ENCODE measurements around the gene MPHOSPH9.
"Not testable (repeated sequence)": the region's sequence is repeated elsewhere in the genome, so short reads cannot be mapped to it uniquely, and the experiment has no call there.

The MPHOSPH9 gene

GRCh38 chr12:123261196-123261595 is 28.3 kb upstream of the MPHOSPH9 start:
- DNase-seq (ENCODE audit: extremely low read depth in 1 of 2, low read depth in 1 of 2) = no peak

GRCh38 chr12:123260081-123260480 is 27.1 kb upstream of the MPHOSPH9 start:
- DNase-seq (ENCODE audit: extremely low read depth in 1 of 2, low read depth in 1 of 2) = no peak

DNA sequence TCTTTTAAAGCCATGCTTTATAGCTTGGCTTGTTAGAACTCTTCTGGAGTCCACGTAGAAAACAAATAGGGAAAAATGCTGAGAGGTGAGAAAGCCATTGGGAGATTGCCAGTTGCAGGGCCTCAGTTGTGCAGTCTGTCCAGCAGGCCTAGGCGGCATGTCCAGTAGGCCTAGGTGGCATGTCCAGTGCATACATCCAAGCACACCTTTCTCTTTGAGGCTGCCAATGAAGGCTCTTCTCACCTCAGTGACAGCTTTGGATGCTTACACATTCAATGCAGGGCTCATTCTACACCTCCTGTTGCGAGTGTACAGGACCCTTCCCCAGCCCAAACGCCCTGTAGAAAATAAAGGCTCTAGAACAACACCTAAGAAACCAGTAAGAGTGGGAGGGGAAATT is 25.7 kb upstream of the MPHOSPH9 start:
- DNase-seq (ENCODE audit: extremely low read depth in 1 of 2, low read depth in 1 of 2) = no peak

- DNase-seq (ENCODE audit: extremely low read depth in 1 of 2, low read depth in 1 of 2) = no peak
Measured at GRCh38 chr12:123254853-123255446, 22.0 kb upstream of the MPHOSPH9 start.

DNA sequence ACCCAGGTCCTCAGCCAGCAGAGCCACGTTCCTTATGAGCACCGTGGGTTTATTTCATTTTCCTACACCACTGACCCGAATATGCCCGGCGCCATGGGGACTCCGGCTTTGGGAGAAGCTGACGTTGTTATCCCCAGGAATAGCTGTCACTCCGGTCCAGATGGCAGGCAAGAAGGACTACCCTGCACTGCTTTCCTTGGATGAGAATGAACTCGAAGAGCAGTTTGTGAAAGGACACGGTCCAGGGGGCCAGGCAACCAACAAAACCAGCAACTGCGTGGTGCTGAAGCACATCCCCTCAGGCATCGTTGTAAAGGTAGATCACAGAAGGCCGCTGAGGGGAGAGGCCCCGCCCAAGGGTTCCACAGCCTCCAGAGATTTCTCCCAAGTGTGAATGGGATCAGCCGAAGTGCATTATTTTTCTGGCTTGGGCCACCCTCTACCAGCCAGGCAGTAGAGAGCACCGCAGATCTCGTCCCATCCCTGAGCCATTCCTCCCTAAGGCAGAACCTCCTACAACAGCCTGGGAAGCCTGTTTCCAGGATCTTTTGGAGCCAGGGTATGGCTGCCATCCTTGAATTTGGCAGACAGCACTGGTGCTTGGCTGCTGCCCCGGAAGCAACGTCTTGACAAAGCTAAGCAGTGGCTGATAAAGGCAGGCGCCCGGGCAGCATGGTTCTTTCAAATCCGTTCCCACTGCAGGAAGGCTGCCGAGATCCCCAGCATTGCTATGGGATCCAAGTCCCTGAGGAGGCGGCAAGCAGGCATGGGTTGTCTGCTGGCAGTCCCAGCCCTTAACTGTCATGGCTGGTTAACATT is 20.9 kb upstream of the MPHOSPH9 start:
- DNase-seq (ENCODE audit: extremely low read depth in 1 of 2, low read depth in 1 of 2) = no peak

- DNase-seq (ENCODE audit: extremely low read depth in 1 of 2, low read depth in 1 of 2) = not testable (repeated sequence)
Measured at GRCh38 chr12:123252365-123252764, 19.4 kb upstream of the MPHOSPH9 start.

GRCh38 chr12:123251403-123252076 is 18.6 kb upstream of the MPHOSPH9 start:
- DNase-seq (ENCODE audit: extremely low read depth in 1 of 2, low read depth in 1 of 2) = no peak

DNA sequence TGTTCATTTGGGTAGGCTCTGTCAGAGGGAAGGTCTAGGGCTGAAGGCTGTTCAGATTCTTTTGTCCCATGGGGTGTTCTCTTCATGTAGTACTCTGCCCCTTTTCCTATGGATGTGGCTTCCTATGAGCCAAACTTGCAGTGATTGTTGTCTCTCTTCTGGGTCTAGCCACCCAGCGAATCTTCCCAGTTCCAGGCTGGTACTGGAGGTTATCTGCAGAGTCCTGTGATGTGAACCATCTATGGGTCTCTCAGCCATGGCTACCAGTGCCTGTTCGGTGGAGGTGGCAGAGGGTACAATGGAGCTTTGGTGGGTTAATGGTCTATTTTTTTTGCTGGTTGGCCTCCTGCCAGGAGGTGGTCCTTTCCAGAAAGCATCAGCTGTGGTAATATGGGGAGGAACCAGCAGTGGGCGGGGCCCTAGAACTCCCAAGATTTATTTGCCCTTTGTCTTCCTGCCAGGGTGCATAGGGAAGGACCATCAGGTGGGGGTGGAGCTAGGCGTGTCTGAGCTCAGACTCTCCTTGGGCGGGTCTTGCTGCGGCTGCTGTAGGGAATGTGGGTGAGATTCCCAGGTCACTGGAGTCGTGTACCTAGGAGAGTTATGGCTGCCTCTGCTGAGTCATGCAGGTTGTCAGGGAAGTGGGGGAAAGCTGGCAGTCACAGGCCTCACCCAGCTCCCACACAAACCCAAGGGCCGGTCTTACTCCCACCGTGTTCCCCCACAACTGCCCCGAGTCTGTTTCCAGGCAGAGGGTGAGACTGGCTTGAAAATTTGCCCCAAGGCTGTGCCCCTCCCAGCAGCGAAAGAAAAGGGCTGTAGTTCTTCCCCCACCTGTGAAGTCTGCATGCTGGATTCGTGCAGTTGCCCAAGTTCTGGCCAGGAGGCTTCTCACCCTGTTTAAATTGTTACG is 17.8 kb upstream of the MPHOSPH9 start:
- DNase-seq (ENCODE audit: extremely low read depth in 1 of 2, low read depth in 1 of 2) = no peak

- DNase-seq (ENCODE audit: extremely low read depth in 1 of 2, low read depth in 1 of 2) = not testable (repeated sequence)
Measured at GRCh38 chr12:123248996-123249741, 16.2 kb upstream of the MPHOSPH9 start.

- DNase-seq (ENCODE audit: extremely low read depth in 1 of 2, low read depth in 1 of 2) = not testable (repeated sequence)
Measured at GRCh38 chr12:123248129-123248528, 15.2 kb upstream of the MPHOSPH9 start.

DNA sequence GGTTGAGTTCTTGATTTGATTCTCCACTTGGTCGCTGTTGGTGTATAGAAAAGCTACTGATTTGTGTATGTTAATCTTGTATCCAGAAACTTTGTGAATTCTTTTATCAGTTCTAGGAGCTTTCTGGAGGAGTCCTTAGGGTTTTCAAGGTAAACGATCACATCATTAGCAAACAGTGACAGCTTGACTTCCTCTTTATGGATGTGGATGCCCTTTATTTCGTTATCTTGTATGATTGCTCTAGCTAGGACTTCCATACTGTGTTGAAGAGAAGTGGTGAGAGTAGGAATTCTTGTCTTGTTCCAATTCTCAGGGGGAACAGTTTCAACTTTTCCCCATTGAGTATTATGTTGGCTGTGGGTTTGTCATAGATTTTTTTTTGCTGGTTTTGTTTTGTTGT is 12.7 kb upstream of the MPHOSPH9 start:
- no peak for DNase-seq (ENCODE audit: extremely low read depth in 1 of 2, low read depth in 1 of 2)

DNA sequence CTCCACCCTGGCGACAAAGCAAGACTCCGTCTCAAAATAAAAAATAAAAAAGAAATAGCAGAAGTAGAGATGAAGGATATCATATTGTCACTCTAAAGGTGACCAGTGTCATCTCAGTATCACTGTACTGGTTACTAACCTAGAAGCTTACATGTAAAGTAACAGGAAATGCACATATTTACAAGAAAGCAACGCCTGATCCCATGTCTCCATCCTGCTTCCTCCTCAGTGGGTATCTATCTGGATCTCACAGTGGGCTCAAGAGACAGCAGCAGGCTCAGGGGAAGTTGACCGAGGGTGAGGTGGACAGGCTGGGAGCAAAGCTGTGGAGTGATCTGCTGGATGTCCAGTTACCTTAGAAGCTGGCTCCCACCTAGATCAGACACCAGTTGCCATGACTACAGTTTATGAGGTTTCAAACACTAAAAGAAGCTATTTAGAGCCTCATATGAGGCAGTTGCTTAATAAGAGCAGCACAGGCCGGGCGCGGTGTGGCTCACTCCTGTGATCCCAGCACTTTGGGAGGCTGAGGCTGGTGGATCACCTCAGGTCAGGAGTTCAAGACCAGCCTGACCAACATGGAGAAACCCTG is 10.8 kb upstream of the MPHOSPH9 start:
- DNase-seq (ENCODE audit: extremely low read depth in 1 of 2, low read depth in 1 of 2) = no peak

- DNase-seq (ENCODE audit: extremely low read depth in 1 of 2, low read depth in 1 of 2) = no peak
Measured at GRCh38 chr12:123242116-123242904, 9.4 kb upstream of the MPHOSPH9 start.

DNA sequence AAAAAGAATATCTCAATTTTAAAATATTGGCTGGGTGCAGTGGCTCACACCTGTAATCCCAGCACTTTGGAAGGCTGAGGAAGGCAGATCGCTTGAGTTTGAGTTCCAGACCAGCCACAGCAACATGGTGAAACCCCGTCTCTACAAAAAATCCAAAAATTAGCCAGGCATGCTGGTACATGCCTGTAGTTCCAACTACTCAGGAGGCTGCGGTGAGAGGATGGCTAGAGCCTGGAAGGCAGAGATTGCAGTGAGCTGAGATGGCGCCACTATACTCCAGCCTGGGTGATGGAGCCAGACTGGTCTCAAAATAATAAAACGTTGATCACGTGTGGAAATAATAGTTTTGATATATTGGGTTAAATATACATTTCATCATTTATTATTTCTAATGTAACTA is 6.0 kb upstream of the MPHOSPH9 start:
- no peak for DNase-seq (ENCODE audit: extremely low read depth in 1 of 2, low read depth in 1 of 2)

DNA sequence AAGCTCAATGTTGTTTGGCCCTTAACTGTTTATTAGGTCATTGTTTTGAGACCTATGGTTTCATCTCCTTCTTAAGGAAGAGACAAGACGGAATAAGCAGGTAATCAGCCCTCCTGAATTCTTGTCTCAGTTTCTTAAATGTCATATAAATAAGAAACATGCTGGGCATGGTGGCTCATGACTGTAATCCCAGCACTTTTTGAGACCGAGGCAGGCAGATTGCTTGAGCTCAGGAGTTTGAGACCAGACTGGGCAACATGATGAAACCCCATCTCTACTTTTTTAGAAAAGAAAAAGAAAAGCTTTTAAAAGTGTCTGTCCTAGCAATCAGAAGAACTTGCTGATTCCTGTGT is 5.4 kb upstream of the MPHOSPH9 start:
- DNase-seq (ENCODE audit: extremely low read depth in 1 of 2, low read depth in 1 of 2) = no peak

DNA sequence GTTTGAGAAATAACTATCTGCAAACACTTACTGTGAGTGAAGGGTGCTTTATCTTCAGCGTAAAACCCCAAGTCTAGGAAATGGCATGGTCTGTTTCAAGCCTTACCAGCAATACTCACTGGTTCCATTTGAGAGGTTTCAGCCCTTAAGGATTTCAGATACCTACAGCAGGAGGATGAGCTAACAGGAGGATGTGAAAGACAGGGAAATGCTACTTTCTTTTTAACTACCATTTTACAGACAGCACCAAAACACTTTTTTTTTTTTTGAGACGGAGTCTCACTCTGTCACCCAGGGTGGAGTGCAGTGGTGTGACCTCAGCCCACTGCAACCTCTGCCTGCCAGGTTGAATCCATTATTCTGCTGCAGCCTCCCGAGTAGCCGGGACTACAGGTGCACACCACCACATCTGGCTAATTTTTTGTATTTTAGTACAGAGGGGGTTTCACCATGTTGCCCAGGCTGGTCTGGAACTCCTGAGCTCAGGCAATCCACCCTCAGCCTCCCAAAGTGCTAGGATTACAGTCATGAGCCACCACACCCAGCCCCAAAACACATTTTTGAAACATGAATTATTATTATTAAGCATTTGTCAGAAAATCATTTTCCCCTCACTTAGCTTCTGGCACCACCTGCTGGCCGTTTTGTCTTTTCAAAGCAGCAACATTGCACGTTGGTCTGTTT is 4.8 kb upstream of the MPHOSPH9 start:
- DNase-seq (ENCODE audit: extremely low read depth in 1 of 2, low read depth in 1 of 2) = peak in 1 of 2 donors; percentile 42

DNA sequence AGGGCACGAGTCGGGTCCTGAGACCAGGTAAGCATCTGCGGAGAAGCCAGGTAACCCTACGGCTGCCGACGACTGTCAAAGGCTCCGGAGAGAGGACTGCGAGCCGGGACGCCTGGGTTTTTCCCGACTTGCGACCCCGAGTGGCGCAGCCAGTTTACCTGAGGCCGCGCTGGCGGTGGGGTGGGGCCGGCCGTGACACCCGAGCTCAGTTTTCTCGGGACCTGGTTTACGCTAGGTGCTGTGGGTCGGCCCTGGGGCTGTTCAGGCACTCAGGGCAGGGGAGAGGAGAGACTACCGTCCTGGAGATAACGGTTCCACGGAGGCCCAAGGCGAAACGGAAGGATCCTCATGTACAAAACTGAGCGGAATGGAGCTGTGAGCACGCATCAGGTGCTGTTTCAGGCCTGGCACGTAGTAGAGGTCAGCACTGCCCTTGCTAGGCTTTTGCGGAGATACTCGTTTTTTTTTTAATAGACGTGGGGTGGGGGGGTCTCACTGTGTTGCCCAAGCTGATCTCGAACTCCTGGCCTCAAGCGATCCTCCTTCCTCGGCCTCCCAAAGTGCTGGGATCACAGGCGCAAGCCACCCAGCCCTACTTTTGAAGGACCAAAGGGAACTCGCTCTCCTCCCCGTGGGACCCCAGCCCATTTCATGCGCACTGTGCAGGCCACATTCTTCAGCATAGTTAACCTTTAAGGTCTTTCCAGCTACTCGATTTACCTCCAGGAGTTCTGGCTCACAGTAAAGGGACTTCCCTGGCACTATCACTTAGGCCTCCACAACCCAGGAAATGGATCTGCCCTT is 766 bp upstream of the MPHOSPH9 start:
- DNase-seq (ENCODE audit: extremely low read depth in 1 of 2, low read depth in 1 of 2) = no peak

- DNase-seq (ENCODE audit: extremely low read depth in 1 of 2, low read depth in 1 of 2) = no peak
Measured at GRCh38 chr12:123232472-123232806, 502 bp downstream of the MPHOSPH9 start.

Measured in stimulated activated CD8-positive, alpha-beta memory T cell treated with anti-CD3 and anti-CD28 coated beads, Interleukin-7, amount 100 ng/mL, for 48 hours (primary cell).